BLaER1 treated with 17β-estradiol and CSF1 and Interleukin-3, amounts not matched to agents 10 nM and 100 nM (cell line): ENCODE results near the gene WASF2.

Experiments used
- H3K27ac ChIP-seq, 11 experiments: shearing (Covaris generic); formaldehyde crosslinking; 2 replicates each; pipeline ENCODE4 v1.8.1; 2022
- H3K27me3 ChIP-seq, 11 experiments: shearing (Covaris generic); formaldehyde crosslinking; 2 replicates each; pipeline ENCODE4 v1.8.1; 2022
- H3K36me3 ChIP-seq, 11 experiments: shearing (Covaris generic); formaldehyde crosslinking; 2 replicates each; pipeline ENCODE4 v1.8.1; 2022
- H3K4me1 ChIP-seq, 10 experiments: shearing (Covaris generic); formaldehyde crosslinking; 2 replicates each; pipeline ENCODE4 v1.8.1; 2022
- H3K4me2 ChIP-seq, 11 experiments: shearing (Covaris generic); formaldehyde crosslinking; 2 replicates each; pipeline ENCODE4 v1.8.1; 2022
- H3K4me3 ChIP-seq, 10 experiments: shearing (Covaris generic); formaldehyde crosslinking; 2 replicates each; pipeline ENCODE4 v1.8.1; 2022
- H3K9ac ChIP-seq, 11 experiments: shearing (Covaris generic); formaldehyde crosslinking; 2 replicates each; pipeline ENCODE4 v1.8.1; 2022
- H3K9me3 ChIP-seq, 11 experiments: shearing (Covaris generic); formaldehyde crosslinking; replicated peaks in 1 of 11; 2 replicates each; pipeline ENCODE4 v1.8.1; 2022
- H4K20me1 ChIP-seq, 11 experiments: shearing (Covaris generic); formaldehyde crosslinking; 2 replicates each; pipeline ENCODE4 v1.8.1; 2022
- Cebpa-rat ChIP-seq, 11 experiments: shearing (Covaris generic); IDR thresholded peaks; 2 replicates each; pipeline ENCODE4 v1.8.1; 2022

WASF2 gene

DNA sequence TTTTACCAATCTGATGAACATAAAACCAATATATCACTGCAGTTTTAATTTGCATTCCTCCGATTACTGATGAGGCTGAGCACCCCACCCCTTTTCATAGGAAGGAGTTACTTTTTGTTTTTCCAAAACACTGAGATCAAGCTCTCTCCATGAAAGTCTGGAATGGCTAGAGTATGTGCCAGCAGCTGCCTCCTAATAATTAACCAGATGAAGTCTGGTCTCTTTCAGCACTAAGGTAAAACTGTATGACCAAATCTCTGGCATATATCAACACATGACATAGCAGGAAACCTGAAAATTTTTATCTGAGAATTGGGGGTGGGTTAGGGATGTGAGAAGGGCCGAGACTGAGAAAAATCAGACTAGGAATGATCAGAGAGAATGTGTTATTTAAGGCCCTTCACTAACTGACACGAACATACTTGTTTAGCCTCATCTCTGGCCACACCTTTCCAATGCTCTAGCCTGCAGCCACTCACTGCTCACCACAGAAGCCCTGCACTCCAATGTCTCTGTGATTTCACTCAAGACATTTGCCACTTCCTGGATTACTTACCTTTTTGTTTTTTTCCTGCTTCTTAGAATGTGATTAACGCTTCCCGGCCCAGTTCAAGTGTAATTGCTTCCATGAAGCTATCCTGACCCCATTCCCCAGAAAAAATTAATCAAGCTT is 34.7 kb downstream of the WASF2 start:
- H3K4me3 ChIP-seq: no peak overlapping the region
- H3K27me3 ChIP-seq: no peaks in the 10 kb centered on the region
- peaks cover 25 to 81% (median 54%) of the 10 kb centered on the region in 11 experiments for H3K36me3 ChIP-seq
- no peaks in the 10 kb centered on the region for H3K9me3 ChIP-seq
- H3K4me1 ChIP-seq: peaks cover 0 to 52% (median 10%) of the 10 kb centered on the region in 10 experiments; a peak in 12 of 20 replicates
- H4K20me1 ChIP-seq: peaks cover 54 to 100% (median 99%) of the 10 kb centered on the region in 11 experiments
- H3K27ac ChIP-seq: peak overlapping the region in 1 of 11 experiments; percentile 19; a peak in 1 of 22 replicates
- peak overlapping the region in 2 of 11 experiments; percentile 4 to 13; a peak in 2 of 22 replicates for H3K4me2 ChIP-seq
- H3K9ac ChIP-seq: peak overlapping the region in 2 of 11 experiments; percentile 28 to 37; a peak in 1 of 22 replicates
- TF ChIP-seq Cebpa-rat (IDR thresholded peaks at IDR 0.05): no peak

DNA sequence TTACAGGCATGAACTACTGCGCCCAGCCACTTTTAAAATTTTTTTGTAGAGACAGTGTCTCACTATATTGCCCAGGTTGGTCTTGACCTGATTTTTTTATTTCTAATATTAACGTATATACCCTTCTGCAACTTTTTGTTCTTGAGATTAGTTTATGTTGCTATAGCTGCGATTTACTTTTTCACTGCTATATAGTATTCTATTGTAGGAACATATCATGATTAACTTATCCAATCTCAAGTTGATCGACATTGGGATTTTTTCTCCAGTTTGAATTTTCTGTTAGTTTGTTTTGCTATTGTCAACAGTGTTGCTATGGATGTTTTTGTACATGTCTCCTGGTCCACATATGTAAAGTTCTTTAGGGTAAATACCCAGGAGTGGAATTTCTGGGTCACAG is 35.4 kb downstream of the WASF2 start:
- Histone ChIP-seq H3K9me3 (no peaks in the 10 kb centered on the region), H3K27me3 (no peaks in the 10 kb centered on the region), H3K4me1 (peaks cover 0 to 46% (median 9%) of the 10 kb centered on the region in 10 experiments; a peak in 9 of 20 replicates), H3K27ac (no peak overlapping the region), H3K4me3 (no peak overlapping the region), H3K9ac (no peak overlapping the region), H3K36me3 (peaks cover 31 to 87% (median 60%) of the 10 kb centered on the region in 11 experiments), H3K4me2 (no peak overlapping the region), H4K20me1 (peaks cover 47 to 100% (median 99%) of the 10 kb centered on the region in 11 experiments)
- no peak for TF ChIP-seq Cebpa-rat (IDR thresholded peaks at IDR 0.05)

DNA sequence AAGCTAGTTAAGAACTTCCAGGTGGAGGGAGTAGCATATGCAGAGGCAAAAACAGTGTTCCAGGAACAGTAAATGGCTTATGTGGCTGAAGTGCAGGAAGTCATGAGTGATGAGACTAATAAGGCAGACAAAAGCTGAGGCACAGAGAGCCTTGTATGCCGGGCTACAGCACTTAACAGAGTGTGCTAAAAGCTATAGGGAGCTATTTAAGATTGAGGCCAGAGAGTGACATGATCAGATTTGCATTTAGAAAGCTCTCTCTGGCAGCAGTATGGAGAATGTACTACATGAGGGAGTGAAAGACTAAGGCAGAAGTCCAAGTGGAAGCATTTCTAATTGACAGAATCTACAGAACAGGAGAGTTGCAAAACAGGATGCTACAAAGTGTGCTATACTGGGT is 38.6 kb downstream of the WASF2 start:
- H3K9me3 ChIP-seq: no peaks in the 10 kb centered on the region
- peaks cover 43 to 100% (median 99%) of the 10 kb centered on the region in 11 experiments for H4K20me1 ChIP-seq
- TF ChIP-seq Cebpa-rat (IDR thresholded peaks at IDR 0.05): no peak
- peaks cover 5 to 51% (median 14%) of the 10 kb centered on the region in 10 experiments; a peak in 18 of 20 replicates for H3K4me1 ChIP-seq
- H3K4me3 ChIP-seq: no peak overlapping the region
- H3K27me3 ChIP-seq: no peaks in the 10 kb centered on the region
- peaks cover 50 to 92% (median 65%) of the 10 kb centered on the region in 11 experiments for H3K36me3 ChIP-seq
- peak overlapping the region in 2 of 11 experiments; percentile 59 to 60; a peak in 4 of 22 replicates for H3K4me2 ChIP-seq
- H3K9ac ChIP-seq: peak overlapping the region in 1 of 11 experiments; percentile 35; a peak in 1 of 22 replicates
- H3K27ac ChIP-seq: peak overlapping the region in 1 of 11 experiments; percentile 5; a peak in 2 of 22 replicates

DNA sequence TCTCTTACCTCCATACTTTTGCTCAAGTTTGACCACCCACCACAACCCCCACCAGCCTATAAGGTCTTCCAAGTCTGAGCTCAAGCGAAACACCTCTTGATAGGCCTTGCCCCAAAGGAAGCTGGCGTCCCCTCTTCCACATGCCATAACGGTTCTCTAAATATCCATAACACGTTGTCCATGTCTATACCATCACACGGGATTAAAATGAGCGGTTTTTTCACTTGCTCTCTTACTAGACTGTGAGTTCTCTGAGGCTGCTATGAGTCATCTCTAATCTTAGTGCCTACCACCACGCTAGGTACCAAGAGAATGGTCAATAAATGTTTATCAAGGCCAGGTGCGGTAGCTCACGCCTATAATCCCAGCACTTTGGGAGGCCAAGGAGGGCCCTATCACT is 41.0 kb downstream of the WASF2 start:
- Histone ChIP-seq H3K27me3 (no peaks in the 10 kb centered on the region), H3K9me3 (no peaks in the 10 kb centered on the region), H3K9ac (no peak overlapping the region), H3K27ac (no peak overlapping the region), H3K4me2 (no peak overlapping the region), H3K4me1 (peaks cover 5 to 59% (median 10%) of the 10 kb centered on the region in 10 experiments; a peak in 16 of 20 replicates), H4K20me1 (peaks cover 57 to 100% (median 99%) of the 10 kb centered on the region in 11 experiments), H3K36me3 (peaks cover 31 to 82% (median 53%) of the 10 kb centered on the region in 11 experiments), H3K4me3 (no peak overlapping the region)
- no peak for TF ChIP-seq Cebpa-rat (IDR thresholded peaks at IDR 0.05)

DNA sequence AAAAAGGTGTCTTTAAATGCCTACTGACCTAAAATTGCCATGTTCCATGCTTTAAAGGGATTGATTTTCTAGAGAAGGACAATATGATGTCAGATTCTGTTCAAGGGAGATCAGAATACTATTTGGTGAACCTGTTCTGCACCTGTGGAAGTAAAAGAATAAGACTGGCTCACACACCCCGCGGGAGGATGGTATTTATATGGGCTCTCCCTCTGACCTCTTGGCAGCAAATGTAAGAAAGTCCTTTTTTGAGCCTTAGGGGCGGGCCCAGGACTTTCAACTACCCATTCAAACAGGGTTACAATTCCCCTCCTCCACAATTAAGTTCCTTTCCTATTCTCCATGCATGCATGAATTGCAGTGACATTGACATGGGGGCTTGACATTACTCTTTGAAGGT is 42.1 kb downstream of the WASF2 start:
- Histone ChIP-seq H3K4me2 (no peak overlapping the region), H3K27me3 (no peaks in the 10 kb centered on the region), H3K27ac (no peak overlapping the region), H3K9ac (no peak overlapping the region), H4K20me1 (peaks cover 56 to 100% (median 99%) of the 10 kb centered on the region in 11 experiments), H3K9me3 (no peaks in the 10 kb centered on the region), H3K4me1 (peaks cover 9 to 67% (median 15%) of the 10 kb centered on the region in 10 experiments), H3K4me3 (no peak overlapping the region), H3K36me3 (peaks cover 34 to 87% (median 52%) of the 10 kb centered on the region in 11 experiments)
- TF ChIP-seq Cebpa-rat (IDR thresholded peaks at IDR 0.05): no peak

DNA sequence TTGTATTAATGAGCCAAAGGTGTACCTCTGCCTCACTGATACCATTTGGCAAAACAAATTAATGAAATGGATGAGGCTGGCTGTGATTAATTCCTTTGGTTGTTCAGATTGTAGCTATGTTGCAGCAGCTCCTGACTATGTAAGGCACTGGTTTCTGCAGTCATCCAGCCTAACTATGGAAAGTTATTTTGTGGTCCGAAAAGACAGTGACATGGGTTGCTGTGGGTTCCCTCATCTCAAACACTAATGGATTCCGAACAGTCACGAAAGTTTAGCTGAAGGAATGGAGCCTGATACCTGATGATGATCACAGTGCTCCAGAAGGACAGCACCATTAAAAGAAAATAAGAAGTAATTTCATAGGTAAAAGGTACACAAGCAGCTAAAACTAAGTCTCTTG is 42.6 kb downstream of the WASF2 start:
- H3K9me3 ChIP-seq: no peaks in the 10 kb centered on the region
- H3K4me2 ChIP-seq: no peak overlapping the region
- H3K27me3 ChIP-seq: no peaks in the 10 kb centered on the region
- H3K4me3 ChIP-seq: no peak overlapping the region
- TF ChIP-seq Cebpa-rat (IDR thresholded peaks at IDR 0.05): no peak
- peaks cover 59 to 100% (median 99%) of the 10 kb centered on the region in 11 experiments for H4K20me1 ChIP-seq
- H3K9ac ChIP-seq: no peak overlapping the region
- peaks cover 14 to 70% (median 19%) of the 10 kb centered on the region in 10 experiments for H3K4me1 ChIP-seq
- H3K36me3 ChIP-seq: peaks cover 34 to 87% (median 54%) of the 10 kb centered on the region in 11 experiments
- H3K27ac ChIP-seq: no peak overlapping the region

DNA sequence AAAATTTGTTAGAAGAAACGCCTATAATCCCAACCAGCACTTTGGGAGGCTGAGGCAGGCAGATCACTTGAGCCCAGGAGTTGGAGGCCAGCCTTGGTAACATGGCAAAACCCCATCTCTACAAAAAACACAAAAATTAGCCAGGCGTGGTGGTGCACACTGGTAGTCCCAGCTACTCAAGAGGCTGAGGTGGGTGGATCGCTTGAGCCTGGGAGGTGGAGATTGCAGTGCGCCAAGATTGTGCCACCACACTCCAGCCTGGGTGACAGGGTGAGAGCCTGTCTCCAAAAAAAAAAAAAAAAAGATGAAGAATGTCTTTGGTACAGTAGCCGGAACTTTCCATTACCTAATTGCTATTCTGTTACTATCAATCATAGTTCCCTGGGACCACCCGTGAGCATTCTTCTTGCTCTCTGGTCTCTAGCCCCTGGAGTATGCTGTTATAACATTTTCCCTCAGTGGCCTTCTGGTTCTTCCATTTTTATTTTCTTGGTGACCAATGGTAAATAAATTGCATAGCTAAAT is 43.4 kb downstream of the WASF2 start:
- Histone ChIP-seq H3K4me3 (no peak overlapping the region), H3K9ac (0 out of 22 replicates have a peak overlapping the region, but pooled peaks of 1 of the 11 experiments have one; percentile 19), H4K20me1 (peaks cover 52 to 100% (median 95%) of the 10 kb centered on the region in 11 experiments), H3K4me2 (peak overlapping the region in 2 of 11 experiments; percentile 19 to 36; a peak in 4 of 22 replicates), H3K36me3 (peaks cover 41 to 87% (median 60%) of the 10 kb centered on the region in 11 experiments), H3K9me3 (no peaks in the 10 kb centered on the region), H3K27me3 (no peaks in the 10 kb centered on the region), H3K4me1 (peaks cover 14 to 65% (median 24%) of the 10 kb centered on the region in 10 experiments), H3K27ac (no peak overlapping the region)
- TF ChIP-seq Cebpa-rat (IDR thresholded peaks at IDR 0.05): no peak

DNA sequence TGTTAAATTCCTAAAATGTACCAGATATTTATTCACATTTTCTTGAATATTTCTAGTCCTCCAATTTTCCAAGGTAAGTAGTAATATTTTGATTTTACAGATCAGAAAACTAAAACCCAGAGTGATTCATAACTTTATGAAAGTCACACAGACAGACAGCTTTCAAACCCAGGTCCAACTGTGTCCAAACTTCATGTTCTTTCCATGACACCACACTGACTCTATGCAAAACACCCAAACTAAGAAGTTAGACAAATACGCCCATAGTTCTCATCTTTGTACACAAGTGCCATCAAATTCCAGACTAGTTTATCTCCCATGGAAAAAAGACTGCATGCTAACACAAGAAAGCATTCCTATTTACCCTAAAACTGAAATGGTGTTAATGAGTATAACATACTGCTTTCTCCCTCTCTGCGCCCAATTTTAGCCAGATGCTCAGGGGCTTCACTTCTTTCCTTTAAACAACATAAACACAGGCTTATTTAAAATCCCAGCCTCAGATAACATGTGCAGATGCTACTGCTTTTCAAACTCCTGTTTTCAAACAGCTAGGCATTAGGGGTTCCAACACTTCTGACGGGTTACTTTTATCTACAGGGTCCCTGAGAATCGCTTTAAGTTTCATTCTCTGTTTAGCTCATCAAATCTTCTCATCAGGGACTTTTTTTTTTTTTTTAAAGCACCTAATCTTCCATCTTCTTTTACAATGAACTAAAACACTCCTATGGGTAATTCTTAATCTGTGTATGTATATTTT is 44.6 kb downstream of the WASF2 start:
- Histone ChIP-seq H3K4me3 (no peak overlapping the region), H4K20me1 (peaks cover 46 to 98% (median 89%) of the 10 kb centered on the region in 11 experiments; a peak in 21 of 22 replicates), H3K9ac (no peak overlapping the region), H3K4me1 (peaks cover 14 to 69% (median 24%) of the 10 kb centered on the region in 10 experiments), H3K27ac (peak overlapping the region in 3 of 11 experiments; percentile 12 to 29 (median 21); a peak in 4 of 22 replicates), H3K9me3 (peaks cover 0 to 4% (median 0%) of the 10 kb centered on the region in 11 experiments; a peak in 2 of 22 replicates), H3K4me2 (peak overlapping the region in 3 of 11 experiments; percentile 12 to 61 (median 17); a peak in 3 of 22 replicates), H3K27me3 (no peaks in the 10 kb centered on the region), H3K36me3 (peaks cover 48 to 87% (median 63%) of the 10 kb centered on the region in 11 experiments)
- TF ChIP-seq Cebpa-rat (IDR thresholded peaks at IDR 0.05): no peak
